ENCODE measurements around the gene WDR64. TPM values are rescaled to one million over a fixed set of nuclear protein-coding genes. Genes with fewer than 3 reads are reported as not detected.

WDR64 gene
- total and polyA plus RNA-seq, 8 donors = 0.17 to 0.33 (median 0.28) TPM; not detected in 3

DNA sequence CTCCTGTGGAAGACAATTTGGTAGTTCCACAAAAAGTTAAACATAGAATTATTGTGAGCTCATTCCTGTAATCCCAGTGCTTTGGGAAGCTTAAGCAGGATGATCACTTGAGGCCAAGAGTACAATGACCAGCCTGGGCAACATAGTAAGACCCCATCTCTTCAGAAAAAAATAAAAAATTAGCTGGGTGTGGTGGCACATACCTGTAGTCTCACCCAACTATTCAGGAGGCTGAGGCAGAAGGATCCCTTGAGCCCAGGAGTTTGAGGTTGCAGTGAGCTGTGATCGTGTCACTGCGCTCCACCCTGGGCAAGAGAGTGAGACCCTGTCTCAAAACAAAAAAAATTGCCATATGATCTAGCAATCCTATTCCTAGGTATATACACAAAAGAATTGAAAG, 7.8 kb upstream of the WDR64 start:
- intact Hi-C loops (cut with DNase I) = no loop called here

GRCh38 chr1:241645199-241645598, 6.9 kb upstream of the WDR64 start:
- Histone ChIP-seq H3K4me3 (no peak overlapping the region), H3K27me3 (no peaks in the 10 kb centered on the region), H3K4me1 (peaks cover 0 to 5% of the 10 kb centered on the region in 2 donors), H3K36me3 (no peaks in the 10 kb centered on the region), H3K9me3 (no peaks in the 10 kb centered on the region), H3K27ac (no peak overlapping the region)
- no peak for ATAC-seq
- no peak for TF ChIP-seq CTCF (IDR thresholded peaks at IDR 0.05)
- DNase-seq = no peak
- intact Hi-C loops (cut with DNase I) = no loop called here

More for the DNA sequence above, 7.8 kb upstream of the WDR64 start:
- H3K4me3 ChIP-seq = no peak overlapping the region
- H3K27ac ChIP-seq = no peak overlapping the region
- ATAC-seq (no peak), DNase-seq (no peak)
- no peaks in the 10 kb centered on the region for H3K36me3 ChIP-seq
- H3K27me3 ChIP-seq = no peaks in the 10 kb centered on the region
- no peak for TF ChIP-seq CTCF (IDR thresholded peaks at IDR 0.05)
- H3K4me1 ChIP-seq = peaks cover 0 to 5% of the 10 kb centered on the region in 2 donors
- no peaks in the 10 kb centered on the region for H3K9me3 ChIP-seq

GRCh38 chr1:241646201-241646600, 5.9 kb upstream of the WDR64 start:
- no peaks in the 10 kb centered on the region for H3K36me3 ChIP-seq
- intact Hi-C loops (cut with DNase I) = no loop called here

GRCh38 chr1:241647658-241648057, 4.4 kb upstream of the WDR64 start:
- intact Hi-C loops (cut with DNase I) = no loop called here
- Histone ChIP-seq H3K4me1 (no peaks in the 10 kb centered on the region), H3K4me3 (no peak overlapping the region), H3K36me3 (no peaks in the 10 kb centered on the region), H3K9me3 (no peaks in the 10 kb centered on the region), H3K27me3 (no peaks in the 10 kb centered on the region), H3K27ac (no peak overlapping the region)
- DNase-seq = no peak
- no peak for TF ChIP-seq CTCF (IDR thresholded peaks at IDR 0.05)
- no peak for ATAC-seq

More at GRCh38 chr1:241646201-241646600, 5.9 kb upstream of the WDR64 start:
- DNase-seq (no peak), ATAC-seq (no peak)
- no peak for TF ChIP-seq CTCF (IDR thresholded peaks at IDR 0.05)
- Histone ChIP-seq H3K27me3 (no peaks in the 10 kb centered on the region), H3K27ac (no peak overlapping the region), H3K9me3 (no peaks in the 10 kb centered on the region), H3K4me3 (no peak overlapping the region), H3K4me1 (no peaks in the 10 kb centered on the region)

DNA sequence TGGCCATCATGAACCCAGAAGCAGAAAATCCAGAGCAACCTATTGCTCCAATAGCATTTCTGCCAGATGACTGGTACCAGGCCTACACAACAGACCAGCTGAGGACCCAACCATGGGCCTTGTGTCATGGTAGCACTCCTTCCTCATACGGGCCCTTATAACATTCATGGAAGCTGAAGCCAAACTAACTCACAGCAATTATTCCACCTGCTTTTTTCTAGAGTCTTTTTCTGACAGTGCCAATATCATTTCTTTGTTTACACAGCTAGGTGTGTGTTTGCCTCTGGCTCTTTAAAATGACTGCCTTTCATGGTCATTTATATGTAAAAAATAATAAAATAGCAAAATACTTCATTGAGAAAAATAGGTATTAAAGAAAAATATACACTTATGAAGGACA, 3.9 kb upstream of the WDR64 start:
- Histone ChIP-seq H3K4me1 (no peaks in the 10 kb centered on the region), H3K36me3 (no peaks in the 10 kb centered on the region), H3K27ac (no peak overlapping the region), H3K27me3 (no peaks in the 10 kb centered on the region), H3K9me3 (no peaks in the 10 kb centered on the region), H3K4me3 (no peak overlapping the region)
- intact Hi-C loops (cut with DNase I) = no loop called here
- ATAC-seq = no peak
- TF ChIP-seq CTCF (IDR thresholded peaks at IDR 0.05) = no peak
- DNase-seq = no peak
